HG02759 (cell line): Measurements from ENCODE around the gene EPM2A.
"Not testable (repeated sequence)": the region's sequence is repeated elsewhere in the genome, so short reads cannot be mapped to it uniquely, and the experiment has no call there.

Experiments used
- ATAC-seq: cut with Tn5 transposase; IDR thresholded peaks from one replicate; pipeline ENCODE4 v1.9.1; 2021; ENCODE audit warnings: mild to moderate bottlenecking, moderate library complexity; ENCODE audit not compliant: unreplicated experiment

The EPM2A gene

GRCh38 chr6:145735356-145736165, at the start of gene EPM2A:
Gene EPM2A, minus strand, starts transcription at chr6:145735520. Its CDS starts 22 bp downstream, at chr6:145735498.
- peak; percentile 70 for ATAC-seq

- peak; percentile 90 for ATAC-seq
Measured at GRCh38 chr6:145784683-145785082, 49.4 kb upstream of the EPM2A start.

DNA sequence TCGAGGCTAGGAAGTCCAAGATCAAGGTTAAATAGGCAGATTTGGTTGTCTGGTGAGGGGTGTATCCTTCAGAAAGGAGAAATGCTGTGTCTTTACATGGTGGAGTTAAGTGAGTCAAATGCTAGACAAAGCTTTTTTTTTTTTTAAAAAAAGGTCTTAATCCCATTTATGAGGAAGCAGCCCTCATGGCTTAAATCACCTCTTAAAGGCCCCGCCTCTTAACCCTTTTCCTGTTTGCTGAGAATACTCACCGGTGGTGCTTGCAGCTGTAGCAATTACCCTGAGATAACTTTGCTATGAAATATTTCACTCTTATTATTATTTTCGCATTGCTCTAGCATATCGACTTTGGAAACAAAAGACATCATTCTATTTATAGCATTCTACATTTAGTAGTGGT, 48.5 kb upstream of the EPM2A start:
- no peak for ATAC-seq

DNA sequence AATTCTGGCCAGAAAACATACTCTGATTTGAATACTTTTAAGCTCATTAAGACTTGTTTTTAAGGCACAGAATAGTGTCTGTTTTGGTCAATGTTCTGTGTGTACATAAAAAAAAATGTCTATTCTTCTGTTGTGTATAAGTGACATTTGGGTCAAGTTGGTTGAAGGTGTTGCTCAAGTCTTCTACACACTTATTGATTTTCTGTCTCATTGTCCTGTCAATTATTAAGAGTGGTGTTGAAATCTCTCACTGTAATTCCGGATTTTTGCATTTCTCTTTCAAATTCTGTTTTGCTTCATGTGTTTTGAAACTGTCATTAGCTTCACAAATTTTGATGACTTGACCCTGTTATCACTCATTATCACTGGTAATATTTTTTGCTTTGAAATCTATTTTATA, 37.5 kb upstream of the EPM2A start:
- ATAC-seq, result no peak

DNA sequence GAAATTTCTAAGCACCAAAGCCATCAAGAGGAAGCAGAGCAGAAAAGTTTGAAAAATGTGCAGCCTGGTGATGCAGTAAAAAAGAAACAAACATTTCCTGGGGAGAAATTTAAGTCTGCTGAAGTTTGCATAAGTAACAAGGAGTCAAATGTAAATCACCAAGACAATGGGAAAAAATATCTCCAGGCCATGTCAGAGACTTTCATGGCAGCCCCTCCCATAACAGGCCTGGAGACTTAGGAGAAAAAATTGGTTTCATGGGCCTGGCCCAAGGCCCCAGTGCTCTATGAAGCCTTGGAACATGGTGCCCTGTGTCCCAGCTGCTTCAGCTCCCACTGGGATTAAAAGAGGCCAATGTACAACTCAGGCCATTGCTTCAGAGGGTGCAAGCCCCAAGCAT, 30.1 kb upstream of the EPM2A start:
- ATAC-seq, result no peak

DNA sequence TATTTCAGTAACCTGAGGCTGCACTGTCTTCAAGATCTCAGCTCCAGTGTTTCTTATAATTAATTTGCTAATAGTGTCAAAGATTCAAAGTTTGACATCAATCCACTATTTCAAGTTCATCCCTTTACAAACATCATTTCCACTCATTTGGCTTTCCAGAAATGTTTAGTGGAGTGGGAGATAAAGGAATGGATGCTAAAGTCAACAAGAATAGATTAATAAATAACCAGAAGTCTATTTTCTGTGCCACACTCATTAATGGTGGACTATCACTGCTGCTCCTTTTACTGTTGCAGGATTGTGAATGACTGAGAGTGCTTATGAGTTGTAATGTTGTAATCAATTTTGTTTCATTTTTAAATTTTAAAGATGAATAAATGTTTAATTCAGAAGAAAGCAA, 28.4 kb upstream of the EPM2A start:
- no peak for ATAC-seq

DNA sequence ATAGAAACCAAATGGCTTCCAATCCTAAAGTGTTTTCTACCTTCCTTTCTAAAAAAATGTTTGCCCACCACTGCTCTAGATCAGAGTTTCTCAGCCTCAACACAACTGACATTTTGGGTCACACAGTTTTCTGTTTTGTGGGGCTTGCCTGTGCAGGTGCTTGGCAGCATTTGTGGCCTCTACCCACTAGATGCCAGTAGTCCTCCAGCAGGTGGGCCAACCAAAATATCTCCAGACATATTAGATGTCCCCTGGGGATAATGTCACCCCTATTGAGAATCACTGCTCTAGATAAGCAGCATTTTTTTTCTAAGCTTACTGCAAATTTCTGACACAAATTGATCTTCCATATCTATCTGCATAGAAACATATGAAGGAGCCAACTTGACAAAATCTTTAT, 26.3 kb upstream of the EPM2A start:
- ATAC-seq, result peak; percentile 64

- no peak for ATAC-seq
Measured at GRCh38 chr6:145758113-145758512, 22.8 kb upstream of the EPM2A start.

DNA sequence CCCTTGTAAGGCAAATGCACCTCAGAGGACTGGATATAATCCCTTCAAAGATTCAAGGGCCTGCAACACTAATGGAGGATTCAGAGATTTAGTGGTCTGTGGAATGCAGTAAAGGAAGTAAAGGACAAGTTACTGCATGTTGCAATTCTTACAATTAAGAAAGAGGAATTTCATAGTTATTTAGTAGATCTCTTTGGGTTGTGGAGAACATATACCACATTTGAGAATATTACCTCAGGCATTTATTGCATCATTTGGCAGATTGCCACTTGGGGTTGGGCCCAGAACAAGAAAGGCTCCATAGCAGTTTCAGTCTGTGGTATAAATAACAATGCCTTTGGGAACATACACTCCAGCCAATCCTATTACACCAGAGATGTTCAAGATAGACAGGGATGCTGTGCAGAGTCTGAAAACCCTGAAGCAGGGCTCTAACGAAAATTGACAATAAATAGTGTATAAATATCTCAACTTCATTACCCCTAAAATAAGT, 20.9 kb upstream of the EPM2A start:
- ATAC-seq, result no peak

GRCh38 chr6:145755682-145756081, 20.4 kb upstream of the EPM2A start:
- ATAC-seq, result no peak

- no peak for ATAC-seq
Measured at GRCh38 chr6:145752638-145753037, 17.3 kb upstream of the EPM2A start.

GRCh38 chr6:145749632-145750031, 14.3 kb upstream of the EPM2A start:
- ATAC-seq, result peak; percentile 80

GRCh38 chr6:145745861-145746260, 10.5 kb upstream of the EPM2A start:
- no peak for ATAC-seq

DNA sequence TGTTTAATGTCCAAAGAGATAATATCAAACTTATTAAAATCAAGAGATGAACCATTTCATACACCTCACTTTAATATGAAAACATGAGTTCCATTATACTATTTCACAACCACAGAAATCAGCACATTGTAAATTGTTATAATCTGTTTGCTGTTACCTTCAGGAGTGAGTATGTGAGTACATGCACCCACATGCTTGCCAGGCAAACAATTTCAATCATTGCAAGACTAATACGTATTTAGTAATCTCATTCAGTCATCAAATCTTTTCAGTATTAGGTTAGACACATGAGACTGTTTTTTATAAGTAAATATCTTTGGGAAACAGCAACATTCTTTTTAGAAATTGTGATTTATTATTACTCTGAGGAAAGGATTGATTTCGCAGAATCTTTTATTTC, 9.3 kb upstream of the EPM2A start:
- no peak for ATAC-seq

DNA sequence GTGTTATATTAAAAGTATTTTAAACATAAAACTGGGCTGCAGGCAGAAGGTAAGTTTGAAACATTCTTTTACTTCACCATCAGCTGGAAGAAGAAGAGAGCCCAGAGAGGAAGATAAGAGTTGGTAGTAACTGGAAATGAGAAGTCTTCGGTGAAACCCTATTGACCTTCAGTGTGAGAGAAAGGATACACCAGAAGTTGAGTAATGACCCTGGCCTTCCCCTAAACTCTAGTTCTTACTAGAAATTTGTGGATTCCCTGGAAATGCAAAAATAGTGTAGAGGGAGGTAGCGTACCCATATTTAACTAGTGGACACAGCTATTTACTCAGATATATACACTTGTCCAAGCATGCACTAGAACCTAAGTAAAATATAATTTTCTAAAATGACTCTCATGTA, 8.0 kb upstream of the EPM2A start:
- no peak for ATAC-seq

- ATAC-seq, result not testable (repeated sequence)
Measured at GRCh38 chr6:145742472-145742871, 7.2 kb upstream of the EPM2A start.

DNA sequence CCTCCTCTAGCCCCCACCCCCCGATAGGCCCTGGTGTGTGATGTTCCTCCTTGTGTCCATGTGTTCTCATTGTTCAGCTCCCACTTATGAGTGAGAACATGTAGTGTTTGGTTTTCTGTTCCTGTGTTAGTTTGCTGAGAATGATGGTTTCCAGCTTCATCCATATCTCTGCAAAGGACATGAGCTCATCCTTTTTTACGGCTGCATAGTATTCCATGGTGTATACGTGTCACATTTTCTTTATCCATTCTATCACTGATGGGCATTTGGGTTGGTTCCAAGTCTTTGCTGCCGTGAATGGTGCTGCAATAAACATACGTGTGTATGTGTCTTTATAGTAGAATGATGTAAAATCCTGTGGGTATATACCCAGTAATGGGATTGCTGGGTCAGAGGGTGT, 4.4 kb upstream of the EPM2A start:
- not testable (repeated sequence) for ATAC-seq

DNA sequence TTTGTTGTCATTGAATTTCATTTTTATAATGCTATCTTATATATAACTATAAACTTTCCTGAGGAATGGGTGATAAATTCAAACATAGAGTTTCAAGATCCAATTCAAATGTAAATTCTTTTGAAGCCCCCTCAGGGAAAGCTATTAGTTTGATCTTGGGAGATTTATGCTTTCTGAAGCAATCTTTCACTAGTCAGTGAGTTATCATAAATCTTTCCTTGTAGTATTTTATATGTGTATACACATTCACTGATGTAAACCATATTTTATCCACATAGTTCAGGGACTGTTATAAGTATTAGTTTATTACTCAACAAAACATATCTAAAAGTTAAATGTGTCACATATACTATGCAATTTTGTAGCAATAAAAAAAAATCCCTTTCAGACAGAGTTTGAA, 2.9 kb upstream of the EPM2A start:
- ATAC-seq, result no peak

DNA sequence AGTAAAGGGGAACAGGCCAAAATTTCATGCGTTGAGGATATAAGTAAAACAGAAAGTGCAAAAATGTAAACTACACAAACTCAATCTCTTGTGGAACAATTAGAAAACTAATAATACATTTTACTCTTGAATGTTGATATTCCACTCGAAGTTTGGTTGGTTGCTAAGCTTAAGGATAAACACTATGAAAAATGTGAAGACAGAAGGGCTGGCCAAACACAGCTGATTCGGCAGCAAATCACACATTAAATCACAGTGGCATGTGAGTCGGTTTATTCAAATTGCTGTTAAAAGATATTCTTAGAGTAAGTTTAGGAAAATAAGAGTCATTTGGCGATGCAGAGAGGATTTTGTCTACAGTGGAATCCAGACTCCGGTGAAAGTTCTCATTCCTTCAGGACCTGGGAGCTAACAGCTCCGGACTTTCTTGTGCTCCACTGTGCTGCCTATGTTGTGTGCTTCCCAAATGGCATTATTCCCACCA, 1.4 kb upstream of the EPM2A start:
- no peak for ATAC-seq

DNA sequence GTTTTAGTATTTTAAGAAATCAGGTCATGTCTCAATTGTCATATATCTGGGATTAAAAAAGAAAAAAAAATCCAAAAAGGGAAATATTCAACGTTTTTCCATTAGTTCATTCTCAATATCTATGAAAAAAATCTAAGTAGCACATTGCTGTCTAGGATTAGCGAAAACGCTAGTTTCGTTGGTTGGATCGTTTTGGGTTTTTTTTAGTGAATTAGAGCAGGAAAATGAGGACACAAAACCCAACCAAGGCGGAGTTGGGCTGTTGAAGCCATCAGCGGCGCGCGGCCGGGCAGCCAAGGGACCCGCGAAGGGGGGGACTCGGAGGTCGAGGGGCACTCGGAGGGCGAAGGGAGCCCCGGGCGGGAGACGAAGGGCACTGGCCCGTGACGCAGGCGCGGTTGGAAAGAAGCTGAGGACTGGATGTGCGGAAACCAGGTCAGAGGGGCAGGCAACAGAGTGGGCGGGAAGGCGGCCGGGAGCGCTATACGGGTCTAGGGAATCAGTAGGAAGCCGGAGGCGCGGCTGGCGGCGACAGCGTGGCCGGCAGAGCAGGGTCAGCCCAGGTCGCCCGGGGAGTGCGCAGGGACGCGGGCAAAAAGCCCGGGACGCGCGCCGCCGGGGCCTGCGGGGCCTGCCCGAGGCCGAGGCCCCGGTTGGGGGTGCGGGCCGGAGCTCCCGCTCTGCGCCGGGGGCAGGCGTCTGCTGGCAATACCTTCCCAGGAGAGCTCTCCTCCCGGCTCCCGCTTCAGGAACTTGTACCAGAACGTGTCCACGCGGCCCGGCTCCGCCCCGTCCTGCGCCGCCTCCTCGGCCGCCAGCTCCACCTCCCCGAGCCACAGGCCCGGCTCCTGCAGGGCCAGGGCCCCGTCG, 599 bp downstream of the EPM2A start:
- peak; percentile 81 for ATAC-seq

DNA sequence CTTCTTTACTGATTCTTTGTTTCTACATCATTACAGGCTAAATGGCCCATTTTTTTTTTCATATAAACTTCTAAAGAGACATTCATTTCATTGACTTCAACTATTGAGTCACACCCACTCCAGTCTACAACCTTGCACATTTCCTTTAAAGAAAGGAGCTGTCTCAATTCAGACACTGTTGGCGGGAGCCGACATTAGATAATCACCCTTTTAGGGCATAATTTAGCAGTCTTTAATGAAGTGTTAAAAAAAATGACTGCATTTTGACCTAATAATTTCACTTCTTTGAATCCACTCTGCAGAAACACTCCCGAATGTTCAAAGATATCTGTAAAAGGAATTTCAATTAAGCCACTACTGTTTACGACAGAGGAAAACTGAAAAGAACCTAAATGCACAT, 1.5 kb downstream of the EPM2A start:
- no peak for ATAC-seq

GRCh38 chr6:145733207-145733606, 2.1 kb downstream of the EPM2A start:
- ATAC-seq, result no peak
